Neutrophil (primary cell): ENCODE measurements around the gene GDPGP1.
A peak's percentile ranks its signal among the peaks of the same experiment; 100 is the strongest.
"Not testable (repeated sequence)": the region's sequence is repeated elsewhere in the genome, so short reads cannot be mapped to it uniquely, and the experiment has no call there.

Source experiments
- H3K27ac ChIP-seq: fragments of 200-600 bp; sonication (generic); 2 replicates; pipeline ENCODE4 v1.5.1; 2016; ENCODE audit warnings: mild to moderate bottlenecking, moderate library complexity
- H3K27me3 ChIP-seq: fragments of 200-600 bp; sonication (generic); 2 replicates; pipeline ENCODE4 v1.6.0; 2016; ENCODE audit warnings: mild to moderate bottlenecking
- H3K36me3 ChIP-seq: fragments of 200-600 bp; sonication (generic); 2 replicates; pipeline ENCODE4 v1.5.1; 2017
- H3K4me1 ChIP-seq, 2 experiments: fragments of 200-600 bp in 1 of 2; sonication (generic) in 1 of 2; 1 replicate in 1 of 2; 2 replicates in 1 of 2; pipeline versions ENCODE4 v1.5.1 to v1.6.1; 2013 to 2016; ENCODE audit warnings: low read depth in 1 of 2, low read length in 1 of 2, mild to moderate bottlenecking in 1 of 2, moderate library complexity in 1 of 2; ENCODE audit not compliant: control insufficient read depth in 1 of 2, insufficient read depth in 1 of 2
- H3K4me3 ChIP-seq, 2 experiments: fragments of 200-600 bp in 1 of 2; sonication (generic) in 1 of 2; 1 replicate in 1 of 2; 2 replicates in 1 of 2; pipeline ENCODE4 v1.5.1; 2013 to 2016; ENCODE audit warnings: low read depth in 1 of 2, low read length in 1 of 2, mild to moderate bottlenecking in 1 of 2, moderate library complexity in 1 of 2
- H3K9me3 ChIP-seq: fragments of 200-600 bp; sonication (generic); 2 replicates; pipeline ENCODE4 v1.5.1; 2016
- TF ChIP-seq, protein P1 (sequence below): fragments of 200-600 bp; sonication (generic); IDR thresholded peaks from 2 replicates; pipeline ENCODE4 v1.5.1; 2016; ENCODE audit warnings: antibody characterized with exemption

The GDPGP1 gene

DNA sequence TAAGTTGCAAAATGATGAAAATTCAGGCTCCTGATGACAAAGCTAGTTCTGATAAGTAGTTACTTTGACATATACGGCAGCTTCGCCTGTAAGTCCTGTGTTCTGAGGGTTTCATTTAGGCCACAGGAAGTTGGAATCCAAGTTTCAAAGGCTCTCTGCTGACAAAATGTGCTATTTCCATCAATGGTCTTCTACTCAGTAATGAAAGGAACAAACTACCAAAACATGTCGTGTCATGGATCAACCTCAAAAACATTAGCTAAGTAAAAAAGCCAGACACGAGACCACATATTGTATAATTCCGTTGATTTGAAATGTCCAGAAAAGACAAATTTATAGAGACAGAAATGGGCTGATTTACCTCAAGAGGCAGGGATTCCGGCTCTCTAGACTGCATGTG lies 53.9 kb downstream of the GDPGP1 start:
- Histone ChIP-seq H3K27ac (no peak overlapping the region), H3K36me3 (no peaks in the 10 kb centered on the region), H3K4me1 (no peaks in the 10 kb centered on the region), H3K9me3 (no peaks in the 10 kb centered on the region), H3K27me3 (no peaks in the 10 kb centered on the region), H3K4me3 (no peak overlapping the region)
- TF ChIP-seq, protein P1, sequence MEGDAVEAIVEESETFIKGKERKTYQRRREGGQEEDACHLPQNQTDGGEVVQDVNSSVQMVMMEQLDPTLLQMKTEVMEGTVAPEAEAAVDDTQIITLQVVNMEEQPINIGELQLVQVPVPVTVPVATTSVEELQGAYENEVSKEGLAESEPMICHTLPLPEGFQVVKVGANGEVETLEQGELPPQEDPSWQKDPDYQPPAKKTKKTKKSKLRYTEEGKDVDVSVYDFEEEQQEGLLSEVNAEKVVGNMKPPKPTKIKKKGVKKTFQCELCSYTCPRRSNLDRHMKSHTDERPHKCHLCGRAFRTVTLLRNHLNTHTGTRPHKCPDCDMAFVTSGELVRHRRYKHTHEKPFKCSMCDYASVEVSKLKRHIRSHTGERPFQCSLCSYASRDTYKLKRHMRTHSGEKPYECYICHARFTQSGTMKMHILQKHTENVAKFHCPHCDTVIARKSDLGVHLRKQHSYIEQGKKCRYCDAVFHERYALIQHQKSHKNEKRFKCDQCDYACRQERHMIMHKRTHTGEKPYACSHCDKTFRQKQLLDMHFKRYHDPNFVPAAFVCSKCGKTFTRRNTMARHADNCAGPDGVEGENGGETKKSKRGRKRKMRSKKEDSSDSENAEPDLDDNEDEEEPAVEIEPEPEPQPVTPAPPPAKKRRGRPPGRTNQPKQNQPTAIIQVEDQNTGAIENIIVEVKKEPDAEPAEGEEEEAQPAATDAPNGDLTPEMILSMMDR = no peak

DNA sequence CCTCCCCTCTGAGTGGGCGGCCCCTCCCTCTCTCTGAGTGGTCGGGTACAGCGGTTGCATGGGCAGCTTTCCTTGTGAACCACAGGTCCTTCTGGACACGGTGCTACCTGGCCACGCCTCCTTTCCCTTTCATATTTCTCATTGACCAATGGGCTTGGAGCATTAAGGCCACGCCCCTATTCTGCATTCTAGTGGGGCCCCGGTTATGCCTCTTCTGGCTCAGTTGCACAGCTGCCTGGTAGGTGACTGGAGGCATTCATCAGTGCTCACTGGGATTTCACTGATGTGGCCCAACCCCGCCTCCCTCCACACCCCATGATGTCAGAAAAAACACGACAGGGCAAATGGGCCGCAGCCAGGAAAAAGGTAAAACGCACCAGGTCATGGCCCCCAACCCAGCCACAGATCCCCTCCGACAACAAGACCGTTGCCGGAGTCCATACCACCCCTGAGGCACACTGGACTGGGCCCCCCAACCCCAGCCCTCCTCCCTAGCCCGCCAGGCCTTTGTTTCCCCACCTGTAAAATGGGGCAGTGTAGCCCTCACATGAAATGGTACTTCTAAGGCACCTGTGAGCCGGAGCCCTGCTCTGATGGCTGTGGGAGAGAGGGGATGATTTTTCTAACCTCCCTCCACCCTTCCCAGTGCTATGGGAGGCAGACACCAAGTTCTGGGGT lies 57.8 kb downstream of the GDPGP1 start:
- Histone ChIP-seq H3K36me3 (no peaks in the 10 kb centered on the region), H3K4me3 (no peak overlapping the region), H3K27ac (no peak overlapping the region), H3K9me3 (no peaks in the 10 kb centered on the region), H3K27me3 (peaks cover 5% of the 10 kb centered on the region), H3K4me1 (peaks cover 0 to 3% of the 10 kb centered on the region in 2 experiments)
- TF ChIP-seq, protein P1 = no peak

DNA sequence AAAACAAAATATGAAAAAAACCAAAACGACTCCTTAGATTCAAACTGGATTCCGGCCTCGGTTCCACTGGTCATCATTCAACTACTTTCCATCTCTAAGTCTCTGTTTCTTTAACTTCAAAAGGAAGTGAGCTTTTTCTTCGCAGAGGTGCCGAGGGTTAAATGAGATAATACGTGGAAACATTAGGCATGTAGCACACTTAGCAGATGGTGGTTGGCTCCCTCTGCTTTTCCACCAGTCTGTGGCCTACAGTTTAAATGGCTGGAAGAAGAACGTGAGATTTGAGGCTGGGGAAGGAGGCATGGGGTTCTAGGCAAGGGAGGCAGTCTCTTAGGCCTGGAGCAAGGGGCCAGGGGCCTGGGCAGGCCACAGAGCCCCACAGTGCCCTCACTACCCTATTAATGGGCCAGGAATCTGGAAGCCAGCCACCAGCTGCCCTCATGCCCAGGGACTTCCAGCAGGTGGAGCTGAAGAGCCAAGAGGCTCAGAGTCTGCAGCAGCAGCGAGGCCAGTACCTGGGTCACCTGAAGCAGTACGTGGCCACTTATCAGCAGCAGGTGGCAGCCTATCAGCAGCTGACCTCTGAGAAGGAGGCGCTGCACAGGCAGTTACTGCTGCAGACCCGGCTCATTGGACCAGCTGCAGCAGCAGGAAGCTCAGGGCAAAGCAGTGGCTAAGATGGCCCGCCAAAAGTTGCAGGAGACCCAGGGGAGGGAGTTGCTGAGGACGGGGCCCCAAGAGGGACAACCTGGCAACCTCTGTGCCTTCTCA lies 59.2 kb downstream of the GDPGP1 start:
- TF ChIP-seq, protein P1 = peak; percentile 66
- H3K27me3 ChIP-seq = not testable (repeated sequence)

DNA sequence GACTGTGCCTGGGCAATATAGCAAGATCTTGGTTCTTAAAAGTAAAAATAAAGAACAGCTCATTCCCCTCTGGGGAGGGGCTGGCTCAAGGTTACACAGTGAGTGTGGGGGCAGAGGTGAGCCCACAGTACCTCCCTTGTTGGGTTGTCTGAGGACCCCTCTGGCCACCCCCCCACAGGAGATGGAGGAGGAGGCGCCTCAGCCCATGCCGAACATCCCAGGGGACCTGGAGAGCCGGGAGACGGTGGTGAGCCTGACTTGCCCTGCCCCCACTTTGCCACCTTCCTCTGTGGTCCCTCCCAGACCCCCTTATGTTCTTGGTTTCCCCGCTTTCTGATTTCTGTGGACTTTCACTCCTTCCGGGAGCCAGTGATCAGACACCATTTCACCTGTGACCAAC lies 60.1 kb downstream of the GDPGP1 start:
- Histone ChIP-seq H3K27me3 (peaks cover 5% of the 10 kb centered on the region), H3K4me1 (peaks cover 0 to 3% of the 10 kb centered on the region in 2 experiments), H3K36me3 (no peaks in the 10 kb centered on the region), H3K9me3 (no peaks in the 10 kb centered on the region), H3K27ac (no peak overlapping the region), H3K4me3 (no peak overlapping the region)
- TF ChIP-seq, protein P1 = no peak

More for the DNA sequence above, 59.2 kb downstream of the GDPGP1 start:
- not testable (repeated sequence) for H3K4me3 ChIP-seq, H3K27ac ChIP-seq, H3K36me3 ChIP-seq, H3K4me1 ChIP-seq, H3K9me3 ChIP-seq

DNA sequence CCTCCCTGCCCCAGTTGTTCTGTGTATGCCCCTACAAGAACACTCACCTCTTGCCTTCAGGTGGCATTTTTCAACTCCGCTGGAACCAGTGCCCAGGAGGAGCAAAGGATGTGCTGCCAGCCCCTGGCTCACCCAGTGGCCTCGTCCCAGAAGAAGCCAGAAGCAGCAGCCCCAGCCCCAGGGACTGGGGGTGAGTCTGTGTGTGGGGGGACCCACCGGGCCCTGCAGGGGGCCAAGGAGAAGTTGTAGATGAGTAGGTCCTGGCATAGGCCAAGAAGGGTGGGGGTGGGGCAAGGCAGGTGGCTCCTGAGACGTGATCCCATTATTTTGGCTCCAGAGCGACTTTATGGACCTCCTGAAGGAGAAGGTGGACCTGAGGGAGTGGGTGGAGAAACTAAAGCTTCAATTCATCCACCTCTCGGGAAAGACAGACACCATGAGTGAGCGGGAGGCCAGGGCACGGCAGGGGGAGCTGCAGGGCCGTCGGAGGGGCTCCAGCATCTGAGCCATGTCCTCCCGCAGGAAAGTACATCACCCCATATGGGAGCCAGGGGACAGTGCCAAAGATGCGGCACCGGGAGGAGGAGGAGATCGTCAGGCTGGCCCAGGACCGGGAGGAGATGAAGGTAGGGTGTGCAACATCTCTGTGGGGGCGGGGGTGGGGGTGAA lies 60.7 kb downstream of the GDPGP1 start:
- H3K4me3 ChIP-seq = no peak overlapping the region
- TF ChIP-seq, protein P1 = no peak

More for the DNA sequence above, 60.7 kb downstream of the GDPGP1 start:
- H3K27me3 ChIP-seq = peaks cover 5% of the 10 kb centered on the region
- no peak overlapping the region for H3K27ac ChIP-seq
- peaks cover 0 to 3% of the 10 kb centered on the region in 2 experiments for H3K4me1 ChIP-seq
- H3K9me3 ChIP-seq = no peaks in the 10 kb centered on the region
- no peaks in the 10 kb centered on the region for H3K36me3 ChIP-seq
